Gastrocnemius medialis (tissue), 4 donors: ENCODE data around the gene LIPH. TPM values are rescaled to one million over a fixed set of nuclear protein-coding genes. Genes with fewer than 3 reads are reported as not detected.
"Not testable (repeated sequence)": the region's sequence is repeated elsewhere in the genome, so short reads cannot be mapped to it uniquely, and the experiment has no call there.

Experiments
- ATAC-seq, 2 donors: fragments of 150-250 bp; one replicate each; pipeline ENCODE4 v1.9.1; 2016
- DNase-seq, 2 donors: peaks; one replicate each; pipeline ENCODE4 v3.0.0-alpha.2; 2019
- H3K27ac ChIP-seq, 4 donors: fragments of 200-600 bp; sonication (generic); 1 replicate in 1 of 4; 2 replicates in 3 of 4; pipeline ENCODE4 v1.5.1; 2016 to 2018; ENCODE audit warnings: mild to moderate bottlenecking in 2 of 4, moderate library complexity in 1 of 4
- H3K27me3 ChIP-seq, 3 donors: fragments of 200-600 bp; sonication (generic) in 2 of 3; 1 replicate in 1 of 3; 2 replicates in 2 of 3; pipeline versions ENCODE4 v1.5.1 to v1.6.0; 2016 to 2019; ENCODE audit warnings: mild to moderate bottlenecking in 1 of 3, moderate library complexity in 1 of 3
- H3K36me3 ChIP-seq, 2 donors: fragments of 200-600 bp; sonication (generic) in 1 of 2; one replicate each; pipeline ENCODE4 v1.5.1; 2017 to 2018
- H3K4me1 ChIP-seq, 2 donors: fragments of 200-600 bp; sonication (generic) in 1 of 2; one replicate each; pipeline ENCODE4 v1.5.1; 2016 to 2017; ENCODE audit warnings: mild to moderate bottlenecking in 2 of 2
- H3K4me3 ChIP-seq, 4 donors: fragments of 200-600 bp; sonication (generic) in 3 of 4; 1 replicate in 1 of 4; 2 replicates in 3 of 4; pipeline ENCODE4 v1.5.1; 2016 to 2019; ENCODE audit warnings: mild to moderate bottlenecking in 2 of 4
- H3K9me3 ChIP-seq, 3 donors: fragments of 200-600 bp; sonication (generic) in 2 of 3; 1 replicate in 1 of 3; 2 replicates in 2 of 3; pipeline ENCODE4 v1.5.1; 2016 to 2019
- CTCF ChIP-seq, 5 experiments: fragments of 450-650 bp in 3 of 5; fragments of 200-600 bp in 2 of 5; sonication (generic) in 2 of 5; IDR thresholded peaks in 4 of 5; conservative IDR thresholded peaks in 1 of 5; 1 replicate in 4 of 5; 2 replicates in 1 of 5; pipeline ENCODE4 v1.5.1; 2016 to 2019; ENCODE audit warnings: antibody characterized with exemption in 5 of 5, mild to moderate bottlenecking in 3 of 5, moderate library complexity in 3 of 5
- POLR2A ChIP-seq, 2 donors: fragments of 450-650 bp; IDR thresholded peaks; one replicate each; pipeline ENCODE4 v1.6.1; 2017; ENCODE audit warnings: antibody characterized with exemption in 2 of 2, mild to moderate bottlenecking in 2 of 2, moderate library complexity in 2 of 2
- in situ Hi-C, 4 donors: fragments of 200-750 bp; cut with MboI; loops; one replicate each; pipeline versions ENCODE4 v1.15.0 to v1.8.0; 2017; ENCODE audit warnings: low sequenced_read_pairs in 4 of 4
- intact Hi-C: fragments of 100-400 bp; cut with DNase I; formaldehyde crosslinking; loops from one replicate; pipeline ENCODE4 v1.15.1; 2023; ENCODE audit warnings: low total_unique reads
- total RNA-seq, 4 donors: library from RNA; depleted of rRNA; stranded (reverse); fragments of >200 nt; gene quantifications; one replicate each; pipeline versions ENCODE4 v1.1.0 to v1.2.3, GENCODE V29; 2016

Gene LIPH
- total RNA-seq, 4 donors from 2014 or later, result 0.11 to 0.41 TPM; not detected in 2

GRCh38 chr3:185561958-185562357 lies 9.6 kb upstream of the LIPH start:
- no peak overlapping the region for H3K27ac ChIP-seq
- DNase-seq (no peak), ATAC-seq (no peak)
- H3K9me3 ChIP-seq, result no peaks in the 10 kb centered on the region
- TF ChIP-seq CTCF (IDR thresholded peaks at IDR 0.05 in 4 of 5, conservative IDR thresholded peaks at IDR 0.05 in 1 of 5) (no peak), POLR2A (IDR thresholded peaks at IDR 0.05) (no peak)
- no peaks in the 10 kb centered on the region for H3K4me1 ChIP-seq
- in situ Hi-C loops, result no loop called here
- no peak overlapping the region for H3K4me3 ChIP-seq
- intact Hi-C loops, result no loop called here
- no peaks in the 10 kb centered on the region for H3K36me3 ChIP-seq
- no peaks in the 10 kb centered on the region for H3K27me3 ChIP-seq

- in situ Hi-C loops, result no loop called here
- Histone ChIP-seq H3K27me3 (no peaks in the 10 kb centered on the region), H3K36me3 (no peaks in the 10 kb centered on the region), H3K4me1 (no peaks in the 10 kb centered on the region), H3K9me3 (no peaks in the 10 kb centered on the region), H3K4me3 (no peak overlapping the region), H3K27ac (no peak overlapping the region)
- DNase-seq (peak in 1 of 2 donors; percentile 18), ATAC-seq (no peak)
- no peak for TF ChIP-seq CTCF (IDR thresholded peaks at IDR 0.05 in 4 of 5, conservative IDR thresholded peaks at IDR 0.05 in 1 of 5)
- no peak for TF ChIP-seq POLR2A (IDR thresholded peaks at IDR 0.05)
- intact Hi-C loops, result no loop called here
Observed at GRCh38 chr3:185561374-185561943, 9.1 kb upstream of the LIPH start.

GRCh38 chr3:185560676-185561075 lies 8.3 kb upstream of the LIPH start:
- intact Hi-C loops (no loop called here), in situ Hi-C loops (no loop called here)
- DNase-seq (no peak), ATAC-seq (no peak)
- no peaks in the 10 kb centered on the region for H3K4me1 ChIP-seq
- no peaks in the 10 kb centered on the region for H3K27me3 ChIP-seq
- no peak overlapping the region for H3K27ac ChIP-seq
- H3K36me3 ChIP-seq, result no peaks in the 10 kb centered on the region
- no peak overlapping the region for H3K4me3 ChIP-seq
- TF ChIP-seq CTCF (IDR thresholded peaks at IDR 0.05 in 4 of 5, conservative IDR thresholded peaks at IDR 0.05 in 1 of 5) (no peak), POLR2A (IDR thresholded peaks at IDR 0.05) (no peak)
- H3K9me3 ChIP-seq, result no peaks in the 10 kb centered on the region

- H3K36me3 ChIP-seq, result no peaks in the 10 kb centered on the region
- ATAC-seq (no peak), DNase-seq (no peak)
- H3K27ac ChIP-seq, result no peak overlapping the region
- no peak overlapping the region for H3K4me3 ChIP-seq
- H3K4me1 ChIP-seq, result no peaks in the 10 kb centered on the region
- TF ChIP-seq CTCF (IDR thresholded peaks at IDR 0.05 in 4 of 5, conservative IDR thresholded peaks at IDR 0.05 in 1 of 5), result no peak
- no peak for TF ChIP-seq POLR2A (IDR thresholded peaks at IDR 0.05)
- intact Hi-C loops, result no loop called here
- in situ Hi-C loops, result no loop called here
- no peaks in the 10 kb centered on the region for H3K27me3 ChIP-seq
- no peaks in the 10 kb centered on the region for H3K9me3 ChIP-seq
Observed at GRCh38 chr3:185559706-185560090, 7.3 kb upstream of the LIPH start.

- DNase-seq (no peak), ATAC-seq (no peak)
- TF ChIP-seq CTCF (IDR thresholded peaks at IDR 0.05 in 4 of 5, conservative IDR thresholded peaks at IDR 0.05 in 1 of 5) (no peak), POLR2A (IDR thresholded peaks at IDR 0.05) (no peak)
- Histone ChIP-seq H3K27me3 (no peaks in the 10 kb centered on the region), H3K36me3 (no peaks in the 10 kb centered on the region), H3K27ac (no peak overlapping the region), H3K9me3 (no peaks in the 10 kb centered on the region), H3K4me1 (no peaks in the 10 kb centered on the region), H3K4me3 (no peak overlapping the region)
- intact Hi-C loops (no loop called here), in situ Hi-C loops (no loop called here)
Observed at GRCh38 chr3:185558395-185558794, 6.0 kb upstream of the LIPH start.

- DNase-seq, H3K4me3 ChIP-seq, H3K27me3 ChIP-seq, in situ Hi-C loops, H3K9me3 ChIP-seq, H3K27ac ChIP-seq, intact Hi-C loops, H3K36me3 ChIP-seq, H3K4me1 ChIP-seq, ATAC-seq: not testable (repeated sequence)
Observed at GRCh38 chr3:185556640-185557039, 4.3 kb upstream of the LIPH start.
